Measurements from ENCODE around the gene WDFY1.
"Not testable (repeated sequence)": the region's sequence is repeated elsewhere in the genome, so short reads cannot be mapped to it uniquely, and the experiment has no call there.

WDFY1 gene

DNA sequence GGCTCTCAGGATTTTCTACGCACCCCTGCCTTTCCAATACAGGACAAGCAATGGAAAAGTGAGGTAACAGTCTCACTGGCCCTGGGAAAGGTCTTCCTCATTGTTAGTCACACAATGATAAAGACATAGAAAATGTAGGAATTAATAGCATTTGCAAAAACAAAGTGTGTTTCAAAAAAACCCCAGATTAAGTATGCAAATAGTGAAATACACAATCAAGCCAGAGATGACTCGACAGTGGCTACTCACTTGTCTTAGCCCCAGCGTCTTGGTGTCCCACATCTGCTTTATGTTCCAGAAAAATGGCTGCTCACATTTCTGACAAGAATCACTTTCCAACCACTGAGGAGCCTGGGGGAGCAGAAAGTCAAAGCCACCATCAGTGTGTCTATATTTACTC lies 60.7 kb downstream of the WDFY1 start:
- no peak overlapping the region for H3K4me3 ChIP-seq (ENCODE audit: low read length)
- no peaks in the 10 kb centered on the region for H3K9me3 ChIP-seq (replicated peaks; ENCODE audit: low read length)
- H3K9ac ChIP-seq (ENCODE audit: low read depth, low read length) = no peak overlapping the region
- peaks cover 46% of the 10 kb centered on the region for H3K36me3 ChIP-seq (ENCODE audit: insufficient read depth, low read length)
- no peak overlapping the region for H3K4me2 ChIP-seq (ENCODE audit: low read length)
- no peaks in the 10 kb centered on the region for H3K4me1 ChIP-seq (ENCODE audit: control insufficient read depth, insufficient read depth, low read length)
- no peaks in the 10 kb centered on the region for H3K27me3 ChIP-seq (ENCODE audit: control insufficient read depth, insufficient read depth, low read length)

- Histone ChIP-seq H3K9ac (ENCODE audit: low read depth, low read length) (no peak overlapping the region), H3K9me3 (replicated peaks; ENCODE audit: low read length) (no peaks in the 10 kb centered on the region), H3K4me1 (ENCODE audit: control insufficient read depth, insufficient read depth, low read length) (no peaks in the 10 kb centered on the region), H3K36me3 (ENCODE audit: insufficient read depth, low read length) (peaks cover 57% of the 10 kb centered on the region), H3K27me3 (ENCODE audit: control insufficient read depth, insufficient read depth, low read length) (no peaks in the 10 kb centered on the region), H3K4me2 (ENCODE audit: low read length) (no peak overlapping the region), H3K4me3 (ENCODE audit: low read length) (no peak overlapping the region)
Measured at GRCh38 chr2:223882715-223883114, 62.4 kb downstream of the WDFY1 start.

- Histone ChIP-seq H3K27me3 (ENCODE audit: control insufficient read depth, insufficient read depth, low read length) (no peaks in the 10 kb centered on the region), H3K36me3 (ENCODE audit: insufficient read depth, low read length) (peaks cover 65% of the 10 kb centered on the region), H3K4me2 (ENCODE audit: low read length) (no peak overlapping the region), H3K9ac (ENCODE audit: low read depth, low read length) (no peak overlapping the region), H3K9me3 (replicated peaks; ENCODE audit: low read length) (no peaks in the 10 kb centered on the region), H3K4me1 (ENCODE audit: control insufficient read depth, insufficient read depth, low read length) (no peaks in the 10 kb centered on the region), H3K4me3 (ENCODE audit: low read length) (no peak overlapping the region)
Measured at GRCh38 chr2:223880796-223881195, 64.3 kb downstream of the WDFY1 start.

DNA sequence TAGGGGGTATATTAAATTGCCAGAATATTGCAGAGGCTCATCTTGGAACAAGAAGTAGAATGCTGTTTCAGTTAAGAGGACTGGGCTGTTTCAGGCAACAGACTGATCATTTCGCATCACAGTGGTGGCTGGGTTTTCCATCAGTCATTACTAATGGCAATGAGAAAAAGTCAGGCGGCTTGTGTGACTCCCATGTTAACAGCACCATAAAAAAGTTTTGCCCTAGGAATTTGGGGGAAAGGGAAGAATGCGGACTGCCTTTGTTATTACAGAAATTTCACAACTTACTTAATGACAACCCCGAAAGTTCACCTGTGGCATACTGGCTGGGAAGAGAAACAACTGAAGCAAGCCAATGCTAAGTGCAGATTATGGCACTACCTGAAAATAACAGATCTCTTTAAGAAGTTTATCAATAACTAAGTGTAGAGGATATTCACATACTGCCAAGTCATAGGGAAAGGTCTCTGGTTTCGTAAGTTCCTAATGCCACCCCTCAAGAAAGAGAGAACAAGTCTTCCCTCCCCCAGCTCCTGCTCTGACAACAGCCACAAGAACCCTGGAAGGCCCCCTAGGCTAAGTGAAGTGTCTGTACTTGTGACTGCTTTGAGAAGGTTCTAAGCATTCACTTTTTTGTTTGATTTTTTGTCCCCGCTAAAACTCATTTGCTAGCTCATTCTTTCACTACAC lies 67.3 kb downstream of the WDFY1 start:
- Histone ChIP-seq H3K36me3 (ENCODE audit: insufficient read depth, low read length) (peaks cover 64% of the 10 kb centered on the region), H3K9me3 (replicated peaks; ENCODE audit: low read length) (no peaks in the 10 kb centered on the region), H3K9ac (ENCODE audit: low read depth, low read length) (no peak overlapping the region), H3K4me1 (ENCODE audit: control insufficient read depth, insufficient read depth, low read length) (no peaks in the 10 kb centered on the region), H3K4me3 (ENCODE audit: low read length) (no peak overlapping the region), H3K27me3 (ENCODE audit: control insufficient read depth, insufficient read depth, low read length) (no peaks in the 10 kb centered on the region), H3K4me2 (ENCODE audit: low read length) (no peak overlapping the region)

GRCh38 chr2:223873672-223874071 lies 71.5 kb downstream of the WDFY1 start:
- Histone ChIP-seq H3K9ac (ENCODE audit: low read depth, low read length) (no peak overlapping the region), H3K9me3 (replicated peaks; ENCODE audit: low read length) (no peaks in the 10 kb centered on the region), H3K36me3 (ENCODE audit: insufficient read depth, low read length) (peaks cover 52% of the 10 kb centered on the region), H3K4me1 (ENCODE audit: control insufficient read depth, insufficient read depth, low read length) (no peaks in the 10 kb centered on the region), H3K4me3 (ENCODE audit: low read length) (no peak overlapping the region), H3K27me3 (ENCODE audit: control insufficient read depth, insufficient read depth, low read length) (no peaks in the 10 kb centered on the region), H3K4me2 (ENCODE audit: low read length) (no peak overlapping the region)

DNA sequence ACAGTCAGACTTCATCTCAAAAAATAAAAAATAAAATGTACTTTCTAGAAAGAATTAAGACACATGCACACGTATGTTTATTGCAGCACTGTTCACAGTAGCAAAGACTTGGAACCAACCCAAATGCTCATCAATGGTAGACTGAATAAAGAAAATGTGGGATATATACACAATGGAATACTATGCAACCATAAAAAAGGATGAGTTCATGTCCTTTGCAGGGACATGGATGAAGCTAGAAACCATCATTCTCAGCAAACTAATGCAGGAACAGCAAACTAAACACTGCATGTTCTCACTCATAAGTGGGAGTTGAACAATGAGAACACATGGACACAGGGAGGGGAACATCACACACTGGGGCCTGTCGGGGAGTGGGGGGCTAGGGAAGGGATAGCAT lies 72.4 kb downstream of the WDFY1 start:
- peaks cover 43% of the 10 kb centered on the region for H3K36me3 ChIP-seq (ENCODE audit: insufficient read depth, low read length)
- H3K27me3 ChIP-seq (ENCODE audit: control insufficient read depth, insufficient read depth, low read length); H3K9ac ChIP-seq (ENCODE audit: low read depth, low read length); H3K4me1 ChIP-seq (ENCODE audit: control insufficient read depth, insufficient read depth, low read length); H3K4me2 ChIP-seq (ENCODE audit: low read length); H3K4me3 ChIP-seq (ENCODE audit: low read length); H3K9me3 ChIP-seq (replicated peaks; ENCODE audit: low read length): not testable (repeated sequence)

DNA sequence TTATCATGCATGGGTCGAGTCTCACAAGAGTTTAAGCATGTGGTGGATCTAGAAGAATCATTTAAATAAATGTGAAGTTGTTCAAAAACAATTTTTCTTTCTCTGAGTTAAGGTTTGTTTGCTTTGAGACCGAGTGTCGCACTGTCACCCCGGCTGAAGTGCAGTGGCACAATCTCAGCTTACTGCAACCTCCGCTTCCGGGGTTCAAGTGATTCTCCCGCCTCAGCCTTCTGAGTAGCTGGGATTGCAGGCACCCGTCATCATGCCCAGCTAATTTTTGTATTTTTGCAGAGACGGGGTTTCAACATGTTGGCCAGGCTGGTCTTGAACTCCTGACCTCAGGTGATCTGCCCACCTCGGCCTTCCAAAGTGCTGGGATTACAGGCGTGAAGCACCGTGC lies 73.5 kb downstream of the WDFY1 start:
- H3K4me1 ChIP-seq (ENCODE audit: control insufficient read depth, insufficient read depth, low read length); H3K4me2 ChIP-seq (ENCODE audit: low read length); H3K27me3 ChIP-seq (ENCODE audit: control insufficient read depth, insufficient read depth, low read length); H3K4me3 ChIP-seq (ENCODE audit: low read length); H3K9ac ChIP-seq (ENCODE audit: low read depth, low read length); H3K9me3 ChIP-seq (replicated peaks; ENCODE audit: low read length): not testable (repeated sequence)
- H3K36me3 ChIP-seq (ENCODE audit: insufficient read depth, low read length) = peaks cover 34% of the 10 kb centered on the region

GRCh38 chr2:223870840-223871611 lies 74.1 kb downstream of the WDFY1 start:
- H3K27me3 ChIP-seq (ENCODE audit: control insufficient read depth, insufficient read depth, low read length) = no peaks in the 10 kb centered on the region
- H3K4me3 ChIP-seq (ENCODE audit: low read length) = no peak overlapping the region
- H3K9me3 ChIP-seq (replicated peaks; ENCODE audit: low read length) = no peaks in the 10 kb centered on the region
- peaks cover 29% of the 10 kb centered on the region for H3K36me3 ChIP-seq (ENCODE audit: insufficient read depth, low read length)
- H3K4me1 ChIP-seq (ENCODE audit: control insufficient read depth, insufficient read depth, low read length) = no peaks in the 10 kb centered on the region
- no peak overlapping the region for H3K4me2 ChIP-seq (ENCODE audit: low read length)
- no peak overlapping the region for H3K9ac ChIP-seq (ENCODE audit: low read depth, low read length)

DNA sequence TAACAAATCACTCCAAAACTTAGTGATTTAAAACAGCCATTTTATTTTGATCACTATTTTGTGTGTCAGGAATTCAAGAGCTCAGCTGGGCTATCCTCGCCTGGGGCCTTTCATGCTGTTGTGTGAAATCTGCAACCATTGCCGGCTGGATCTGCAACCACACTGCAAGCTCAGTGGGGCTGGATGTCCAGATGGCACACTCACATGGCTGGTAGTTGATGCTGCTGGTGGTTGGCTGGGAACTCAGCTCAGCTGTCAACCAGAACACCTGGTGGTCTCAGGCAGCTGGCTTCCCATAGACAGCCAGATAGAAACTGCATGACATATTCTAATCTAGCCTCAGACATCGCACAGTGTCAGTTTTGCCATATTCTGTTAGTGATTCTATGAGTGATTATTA lies 77.1 kb downstream of the WDFY1 start:
- no peak overlapping the region for H3K4me3 ChIP-seq (ENCODE audit: low read length)

DNA sequence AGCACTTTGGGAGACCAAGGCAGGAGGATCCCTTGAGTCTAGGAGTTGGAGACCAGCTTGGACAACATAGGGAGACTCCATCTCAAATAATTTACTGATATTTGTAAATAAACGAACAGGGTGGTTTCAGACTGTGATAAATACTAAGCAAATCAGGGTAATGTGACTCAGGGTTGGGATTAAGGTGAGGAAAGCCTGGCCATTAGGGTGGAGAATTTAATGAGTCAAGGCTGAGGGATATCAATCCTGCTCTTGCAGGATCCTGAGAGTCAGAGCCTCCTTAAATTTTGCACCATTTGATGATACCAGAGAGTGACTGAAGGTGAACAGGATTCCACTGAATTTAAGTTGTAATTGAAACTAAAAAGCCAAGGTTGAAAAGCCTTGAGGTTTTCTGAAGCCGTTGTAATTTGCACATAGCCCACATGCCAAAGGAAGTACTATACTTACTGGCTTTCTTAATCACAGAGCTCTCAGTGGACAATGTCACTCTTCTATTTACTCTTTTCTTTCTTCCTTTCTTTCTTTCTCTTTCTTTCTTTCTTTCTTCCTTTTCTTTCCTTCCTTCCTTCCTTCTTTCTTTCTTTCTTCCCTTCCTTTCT lies 79.1 kb downstream of the WDFY1 start:
- no peaks in the 10 kb centered on the region for H3K9me3 ChIP-seq (replicated peaks; ENCODE audit: low read length)
- no peaks in the 10 kb centered on the region for H3K27me3 ChIP-seq (ENCODE audit: control insufficient read depth, insufficient read depth, low read length)
- H3K4me3 ChIP-seq (ENCODE audit: low read length) = no peak overlapping the region
- H3K4me2 ChIP-seq (ENCODE audit: low read length) = no peak overlapping the region
- no peak overlapping the region for H3K9ac ChIP-seq (ENCODE audit: low read depth, low read length)
- peaks cover 2% of the 10 kb centered on the region for H3K36me3 ChIP-seq (ENCODE audit: insufficient read depth, low read length)
- H3K4me1 ChIP-seq (ENCODE audit: control insufficient read depth, insufficient read depth, low read length) = peaks cover 9% of the 10 kb centered on the region

More for the DNA sequence above, 77.1 kb downstream of the WDFY1 start:
- Histone ChIP-seq H3K36me3 (ENCODE audit: insufficient read depth, low read length) (peaks cover 13% of the 10 kb centered on the region), H3K27me3 (ENCODE audit: control insufficient read depth, insufficient read depth, low read length) (no peaks in the 10 kb centered on the region), H3K9ac (ENCODE audit: low read depth, low read length) (no peak overlapping the region), H3K4me1 (ENCODE audit: control insufficient read depth, insufficient read depth, low read length) (no peaks in the 10 kb centered on the region), H3K9me3 (replicated peaks; ENCODE audit: low read length) (no peaks in the 10 kb centered on the region), H3K4me2 (ENCODE audit: low read length) (no peak overlapping the region)

- Histone ChIP-seq H3K9ac (ENCODE audit: low read depth, low read length) (no peak overlapping the region), H3K27me3 (ENCODE audit: control insufficient read depth, insufficient read depth, low read length) (no peaks in the 10 kb centered on the region), H3K4me3 (ENCODE audit: low read length) (no peak overlapping the region), H3K9me3 (replicated peaks; ENCODE audit: low read length) (no peaks in the 10 kb centered on the region), H3K4me1 (ENCODE audit: control insufficient read depth, insufficient read depth, low read length) (peaks cover 14% of the 10 kb centered on the region), H3K36me3 (ENCODE audit: insufficient read depth, low read length) (no peaks in the 10 kb centered on the region), H3K4me2 (ENCODE audit: low read length) (no peak overlapping the region)
Measured at GRCh38 chr2:223865124-223865523, 80.0 kb downstream of the WDFY1 start.
